OCI-LY7 (cell line): ENCODE measurements around the gene NACC1.

Experiments used
- EZH2phosphoT487 ChIP-seq: fragments of 200-600 bp; sonication (generic); IDR thresholded peaks from 2 replicates; pipeline ENCODE4 v1.6.1; 2018; ENCODE audit warnings: low read depth, borderline replicate concordance, mild to moderate bottlenecking, mixed run types, antibody characterized with exemption, low read length, moderate library complexity, mixed read lengths
- TF ChIP-seq, protein P1 (sequence below): fragments of 200-600 bp; sonication (generic); conservative IDR thresholded peaks from 2 replicates; pipeline ENCODE4 v1.5.1; 2014; ENCODE audit warnings: mild to moderate bottlenecking, antibody characterized with exemption, low read length, moderate library complexity, mixed read lengths

DNA sequence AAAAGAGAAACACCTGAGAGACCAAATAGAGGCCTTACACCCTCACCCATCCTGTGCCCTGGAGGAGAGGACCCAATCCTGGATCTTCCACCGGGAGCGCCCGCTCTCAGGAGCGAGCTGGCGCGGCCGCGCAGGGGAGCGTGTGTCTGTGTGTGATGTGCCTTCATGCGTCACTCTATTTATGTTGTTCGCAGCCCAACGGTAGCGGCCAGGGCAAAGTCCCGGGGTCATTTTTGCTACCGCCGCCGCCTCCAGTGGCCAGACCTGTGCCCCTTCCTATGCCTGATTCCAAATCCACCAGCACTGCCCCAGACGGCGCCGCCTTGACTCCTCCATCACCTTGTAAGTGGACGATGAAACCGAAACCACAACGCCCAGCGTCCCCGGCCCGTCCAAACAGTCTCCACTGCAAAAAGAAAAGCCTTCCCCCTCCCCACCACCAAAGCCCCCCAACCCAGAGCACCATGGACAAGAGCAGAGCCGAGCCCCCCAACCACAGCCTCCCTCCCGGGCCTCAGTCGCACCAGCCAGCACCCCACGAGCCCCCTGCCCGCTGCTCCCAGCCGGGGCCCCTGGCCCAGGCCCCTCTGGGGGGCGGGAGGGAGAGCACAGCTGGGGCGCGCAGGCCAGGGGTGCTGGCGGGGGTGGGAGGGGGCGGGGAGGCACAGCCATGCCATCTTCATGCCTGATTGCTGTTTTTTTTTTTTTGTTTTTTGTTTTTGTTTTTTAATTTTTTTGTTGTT lies 30.1 kb upstream of the NACC1 start:
- TF ChIP-seq, protein P1, sequence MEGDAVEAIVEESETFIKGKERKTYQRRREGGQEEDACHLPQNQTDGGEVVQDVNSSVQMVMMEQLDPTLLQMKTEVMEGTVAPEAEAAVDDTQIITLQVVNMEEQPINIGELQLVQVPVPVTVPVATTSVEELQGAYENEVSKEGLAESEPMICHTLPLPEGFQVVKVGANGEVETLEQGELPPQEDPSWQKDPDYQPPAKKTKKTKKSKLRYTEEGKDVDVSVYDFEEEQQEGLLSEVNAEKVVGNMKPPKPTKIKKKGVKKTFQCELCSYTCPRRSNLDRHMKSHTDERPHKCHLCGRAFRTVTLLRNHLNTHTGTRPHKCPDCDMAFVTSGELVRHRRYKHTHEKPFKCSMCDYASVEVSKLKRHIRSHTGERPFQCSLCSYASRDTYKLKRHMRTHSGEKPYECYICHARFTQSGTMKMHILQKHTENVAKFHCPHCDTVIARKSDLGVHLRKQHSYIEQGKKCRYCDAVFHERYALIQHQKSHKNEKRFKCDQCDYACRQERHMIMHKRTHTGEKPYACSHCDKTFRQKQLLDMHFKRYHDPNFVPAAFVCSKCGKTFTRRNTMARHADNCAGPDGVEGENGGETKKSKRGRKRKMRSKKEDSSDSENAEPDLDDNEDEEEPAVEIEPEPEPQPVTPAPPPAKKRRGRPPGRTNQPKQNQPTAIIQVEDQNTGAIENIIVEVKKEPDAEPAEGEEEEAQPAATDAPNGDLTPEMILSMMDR, result no peak
- no peak for TF ChIP-seq EZH2phosphoT487
